Endothelial cell (in vitro differentiated cells): ENCODE data around the gene FGD2. TPM values are rescaled to one million over a fixed set of nuclear protein-coding genes. Genes with fewer than 3 reads are reported as not detected.
A peak's percentile ranks its signal among the peaks of the same experiment; 100 is the strongest.

ENCODE experiments used
- DNase-seq: peaks from one replicate; pipeline ENCODE4 v3.0.0; 2021; ENCODE audit warnings: low spot score
- H3K27ac Mint-ChIP-seq: one replicate; pipeline ENCODE4 v1.8.0; 2021; ENCODE audit warnings: mixed read lengths, inconsistent platforms; ENCODE audit not compliant: unreplicated experiment
- H3K27me3 Mint-ChIP-seq: one replicate; pipeline ENCODE4 v1.8.0; 2021; ENCODE audit warnings: mild to moderate bottlenecking, moderate library complexity, mixed read lengths, inconsistent platforms; ENCODE audit not compliant: unreplicated experiment
- H3K36me3 Mint-ChIP-seq: one replicate; pipeline ENCODE4 v1.8.0; 2021; ENCODE audit warnings: mild to moderate bottlenecking, low read depth, mixed read lengths, inconsistent platforms; ENCODE audit not compliant: unreplicated experiment
- H3K4me1 Mint-ChIP-seq: one replicate; pipeline ENCODE4 v1.8.0; 2021; ENCODE audit warnings: mild to moderate bottlenecking, mixed read lengths, inconsistent platforms; ENCODE audit not compliant: unreplicated experiment
- H3K4me3 Mint-ChIP-seq: one replicate; pipeline ENCODE4 v1.8.0; 2021; ENCODE audit warnings: mild to moderate bottlenecking, mixed read lengths, inconsistent platforms; ENCODE audit not compliant: unreplicated experiment
- H3K9me3 Mint-ChIP-seq: one replicate; pipeline ENCODE4 v1.8.0; 2021; ENCODE audit warnings: mixed read lengths, inconsistent platforms; ENCODE audit not compliant: unreplicated experiment
- CTCF ChIP-seq: fragments of 200-600 bp; sonication (generic); IDR thresholded peaks from one replicate; pipeline ENCODE4 v1.5.0; 2021; ENCODE audit warnings: antibody characterized with exemption; ENCODE audit not compliant: unreplicated experiment
- total RNA-seq: library from RNA; stranded (reverse); fragmentation: NEBNext Ultra II Directional; extraction: Animal tissue kit (Norgen Biotek cat#: 25700); gene quantifications from one replicate; pipeline ENCODE4 v1.2.1, GENCODE V29; 2021; ENCODE audit not compliant: unreplicated experiment

FGD2 gene
- total RNA-seq, 1 donor from 2014 or later: 0.10 TPM

GRCh38 chr6:37014667-37015066 is 9.2 kb downstream of the FGD2 start:
- no peak for DNase-seq
- Mint-ChIP-seq H3K36me3 (no peaks in the 10 kb centered on the region), H3K4me3 (no peak overlapping the region), H3K4me1 (peaks cover 2% of the 10 kb centered on the region), H3K9me3 (no peaks in the 10 kb centered on the region), H3K27me3 (peaks cover 7% of the 10 kb centered on the region), H3K27ac (no peak overlapping the region)
- TF ChIP-seq CTCF: no peak

- TF ChIP-seq CTCF: no peak
- no peak overlapping the region for H3K4me3 Mint-ChIP-seq
- H3K4me1 Mint-ChIP-seq: peaks cover 2% of the 10 kb centered on the region
- H3K9me3 Mint-ChIP-seq: no peaks in the 10 kb centered on the region
- H3K36me3 Mint-ChIP-seq: no peaks in the 10 kb centered on the region
- no peak for DNase-seq
- no peak overlapping the region for H3K27ac Mint-ChIP-seq
- H3K27me3 Mint-ChIP-seq: peaks cover 7% of the 10 kb centered on the region
Measured at GRCh38 chr6:37015532-37015931, 10.1 kb downstream of the FGD2 start.

- no peak overlapping the region for H3K27ac Mint-ChIP-seq
- no peak for DNase-seq
- TF ChIP-seq CTCF: no peak
- no peaks in the 10 kb centered on the region for H3K36me3 Mint-ChIP-seq
- no peak overlapping the region for H3K4me3 Mint-ChIP-seq
- H3K4me1 Mint-ChIP-seq: peaks cover 2% of the 10 kb centered on the region
- no peaks in the 10 kb centered on the region for H3K9me3 Mint-ChIP-seq
- peaks cover 10% of the 10 kb centered on the region for H3K27me3 Mint-ChIP-seq
Measured at GRCh38 chr6:37016995-37017394, 11.5 kb downstream of the FGD2 start.

GRCh38 chr6:37017606-37018197 is 12.2 kb downstream of the FGD2 start:
- H3K9me3 Mint-ChIP-seq: no peaks in the 10 kb centered on the region
- no peak for TF ChIP-seq CTCF
- H3K27me3 Mint-ChIP-seq: peaks cover 10% of the 10 kb centered on the region
- H3K36me3 Mint-ChIP-seq: no peaks in the 10 kb centered on the region
- peak overlapping the region; percentile 28 for H3K27ac Mint-ChIP-seq
- H3K4me3 Mint-ChIP-seq: no peak overlapping the region
- H3K4me1 Mint-ChIP-seq: peaks cover 2% of the 10 kb centered on the region
- no peak for DNase-seq

GRCh38 chr6:37018198-37019064 is 13.0 kb downstream of the FGD2 start:
- peaks cover 8% of the 10 kb centered on the region for H3K27me3 Mint-ChIP-seq
- H3K4me1 Mint-ChIP-seq: peaks cover 2% of the 10 kb centered on the region
- H3K9me3 Mint-ChIP-seq: no peaks in the 10 kb centered on the region
- TF ChIP-seq CTCF: peak; percentile 70
- no peaks in the 10 kb centered on the region for H3K36me3 Mint-ChIP-seq
- H3K27ac Mint-ChIP-seq: peak overlapping the region; percentile 28
- no peak overlapping the region for H3K4me3 Mint-ChIP-seq
- peak; percentile 93 for DNase-seq
